Activated CD4-positive, alpha-beta memory T cell treated with anti-CD3 and anti-CD28 coated beads for 36 hours (primary cell): ENCODE data around the gene NOMO2. TPM values are rescaled to one million over a fixed set of nuclear protein-coding genes. Genes with fewer than 3 reads are reported as not detected.
"Not testable (repeated sequence)": the region's sequence is repeated elsewhere in the genome, so short reads cannot be mapped to it uniquely, and the experiment has no call there.

Experiments
- CTCF ChIA-PET: fragments of 350-600 bp; sonication (Branson Sonifier 250); formaldehyde crosslinking; loops from one replicate; lab custom pipeline; 2021; ENCODE audit warnings: antibody characterized with exemption, inconsistent platforms; lab: Charles Lee
- POLR2A ChIA-PET: fragments of 350-600 bp; sonication (Branson Sonifier 250); formaldehyde crosslinking; loops from one replicate; lab custom pipeline; 2021; ENCODE audit warnings: antibody characterized with exemption; lab: Charles Lee
- DNase-seq: peaks from one replicate; pipeline ENCODE4 v3.0.0-alpha.2; 2020
- H3K27ac Mint-ChIP-seq: one replicate; pipeline ENCODE4 v1.8.0; 2021; ENCODE audit warnings: mixed read lengths
- H3K27me3 Mint-ChIP-seq: one replicate; pipeline ENCODE4 v1.8.0; 2021; ENCODE audit warnings: mixed read lengths
- H3K36me3 Mint-ChIP-seq: one replicate; pipeline ENCODE4 v1.8.0; 2021; ENCODE audit warnings: mixed read lengths
- H3K4me1 Mint-ChIP-seq: one replicate; pipeline ENCODE4 v1.8.0; 2021; ENCODE audit warnings: low read depth, mixed read lengths
- H3K4me3 Mint-ChIP-seq: one replicate; pipeline ENCODE4 v1.8.0; 2021; ENCODE audit warnings: mild to moderate bottlenecking, mixed read lengths
- H3K9me3 Mint-ChIP-seq: one replicate; pipeline ENCODE4 v1.8.0; 2021; ENCODE audit warnings: mixed read lengths
- intact Hi-C: fragments of 100-400 bp; cut with micrococcal nuclease; formaldehyde crosslinking; loops from one replicate; pipeline ENCODE4 v1.15.1; 2023
- total RNA-seq, 2 experiments: library from RNA; stranded (reverse); gene quantifications; one replicate each; pipeline ENCODE4 v1.2.3, GENCODE V29; 2021

The NOMO2 gene
- total RNA-seq, 2 experiments from 2014 or later = 84.8 to 95.5 TPM

DNA sequence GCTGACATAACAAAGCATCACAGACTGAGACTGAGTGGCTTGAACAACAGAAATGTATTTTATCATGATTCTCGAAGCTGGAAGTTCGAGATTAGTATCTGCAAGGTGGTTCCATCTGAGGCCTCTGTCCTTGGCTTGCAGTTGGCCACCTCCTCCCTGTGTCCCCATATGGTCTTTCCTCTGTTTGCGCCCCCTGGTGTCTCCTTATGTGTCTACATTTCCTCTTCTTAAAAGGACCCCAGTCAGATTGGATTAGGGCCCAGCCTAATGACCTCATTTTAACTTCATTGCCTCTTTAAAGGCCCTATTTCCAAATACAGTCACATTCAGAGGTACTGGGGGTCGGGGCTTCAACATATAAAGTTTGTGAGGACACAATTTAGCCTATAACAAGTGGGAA lies 30.0 kb upstream of the NOMO2 start:
- H3K4me3 Mint-ChIP-seq, H3K27me3 Mint-ChIP-seq, POLR2A ChIA-PET, H3K27ac Mint-ChIP-seq, intact Hi-C loops, H3K36me3 Mint-ChIP-seq, H3K9me3 Mint-ChIP-seq, H3K4me1 Mint-ChIP-seq, CTCF ChIA-PET: not testable (repeated sequence)
- peak; percentile 12 for DNase-seq

DNA sequence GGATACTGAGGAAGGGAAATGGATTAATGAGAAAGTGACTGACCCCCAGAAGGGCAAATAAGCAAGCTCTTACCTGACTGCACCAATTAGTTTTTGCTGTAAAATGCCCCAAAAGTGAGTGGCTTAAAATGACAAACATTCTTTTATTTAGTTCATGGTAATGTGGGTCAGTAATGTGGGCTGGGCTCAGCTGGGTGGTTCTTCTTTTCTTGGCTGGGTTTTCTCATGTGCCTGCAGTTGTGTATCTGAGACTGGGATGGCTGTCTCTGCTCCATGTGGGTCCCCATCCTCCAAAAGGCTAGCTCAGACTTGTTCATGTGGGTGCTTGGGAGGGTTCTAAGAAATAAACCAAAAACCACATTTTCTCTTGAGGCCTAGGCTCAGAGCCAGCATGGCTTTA lies 29.5 kb upstream of the NOMO2 start:
- CTCF ChIA-PET, H3K9me3 Mint-ChIP-seq, POLR2A ChIA-PET: not testable (repeated sequence)

DNA sequence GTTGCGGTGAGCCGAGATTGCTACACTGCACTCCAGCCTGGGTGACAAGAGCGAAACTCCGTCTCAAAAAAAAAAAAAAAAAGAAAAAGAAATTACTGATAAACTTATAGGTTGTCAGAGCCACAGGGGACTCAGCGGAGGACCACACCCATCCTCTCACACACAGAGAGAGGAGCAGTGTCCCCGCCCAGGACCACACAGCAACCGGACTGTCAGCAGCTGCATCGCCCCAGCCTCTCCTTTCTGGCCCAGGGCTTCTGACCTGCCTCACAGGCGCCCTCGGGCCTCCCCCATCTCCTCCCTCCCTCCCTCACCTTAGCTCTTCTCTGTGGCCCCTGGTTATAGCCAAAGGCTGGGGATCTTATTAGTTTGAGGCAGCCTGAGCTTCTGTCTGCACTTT lies 27.9 kb upstream of the NOMO2 start:
- H3K27me3 Mint-ChIP-seq, POLR2A ChIA-PET, H3K36me3 Mint-ChIP-seq, CTCF ChIA-PET, H3K27ac Mint-ChIP-seq, H3K4me3 Mint-ChIP-seq, DNase-seq, intact Hi-C loops, H3K9me3 Mint-ChIP-seq, H3K4me1 Mint-ChIP-seq: not testable (repeated sequence)

More for the DNA sequence above, 29.5 kb upstream of the NOMO2 start:
- H3K4me3 Mint-ChIP-seq, H3K36me3 Mint-ChIP-seq, DNase-seq, H3K27me3 Mint-ChIP-seq, H3K4me1 Mint-ChIP-seq, H3K27ac Mint-ChIP-seq, intact Hi-C loops: not testable (repeated sequence)

DNA sequence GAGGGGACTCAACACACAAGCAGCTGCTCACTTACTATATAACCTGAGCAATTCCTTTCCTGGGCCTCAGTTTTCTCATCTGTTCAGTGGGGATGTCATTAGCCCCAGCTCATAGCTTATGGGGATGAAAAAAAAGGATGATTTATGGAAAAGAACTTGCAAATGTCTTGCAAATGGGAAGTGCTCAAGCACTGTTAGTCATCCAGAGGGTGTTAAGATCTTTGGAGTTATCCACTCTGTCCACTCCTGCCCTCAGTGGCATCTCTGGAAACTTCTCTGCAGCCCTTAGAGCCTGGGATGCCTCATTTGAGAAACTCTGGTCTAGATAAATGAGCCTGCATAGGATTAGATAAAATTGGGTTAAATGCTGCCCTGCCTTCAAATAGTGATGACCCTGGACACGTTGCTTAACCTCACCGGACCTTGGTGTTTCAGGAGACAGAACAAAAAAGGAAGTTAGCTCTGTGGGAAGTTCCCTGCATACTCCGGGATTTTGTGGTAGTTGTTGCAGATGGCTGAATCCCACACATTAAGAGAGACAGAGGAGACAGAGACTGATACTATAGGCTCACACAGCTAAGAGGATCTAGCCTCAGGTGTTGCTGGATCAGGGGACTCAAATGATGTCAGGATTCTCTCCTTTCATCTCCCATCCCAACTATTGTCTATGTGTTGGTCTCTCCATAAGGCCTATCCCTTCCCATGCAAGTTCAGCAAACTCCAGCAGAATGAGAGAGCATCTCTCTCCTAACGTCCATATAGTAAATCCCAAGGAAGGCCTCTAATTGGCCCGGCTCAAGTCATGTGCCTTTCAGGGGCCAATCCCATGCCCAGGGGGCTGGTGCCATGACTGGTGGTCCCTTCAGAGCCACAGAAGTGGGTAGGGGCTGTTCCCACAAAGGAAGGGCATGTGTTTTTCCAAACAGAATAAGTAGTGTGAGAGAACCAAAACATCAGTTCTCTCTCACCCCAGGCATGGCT lies 25.0 kb upstream of the NOMO2 start:
- POLR2A ChIA-PET, H3K4me3 Mint-ChIP-seq, H3K27me3 Mint-ChIP-seq, H3K9me3 Mint-ChIP-seq, DNase-seq, H3K36me3 Mint-ChIP-seq, CTCF ChIA-PET, intact Hi-C loops, H3K27ac Mint-ChIP-seq, H3K4me1 Mint-ChIP-seq: not testable (repeated sequence)

DNA sequence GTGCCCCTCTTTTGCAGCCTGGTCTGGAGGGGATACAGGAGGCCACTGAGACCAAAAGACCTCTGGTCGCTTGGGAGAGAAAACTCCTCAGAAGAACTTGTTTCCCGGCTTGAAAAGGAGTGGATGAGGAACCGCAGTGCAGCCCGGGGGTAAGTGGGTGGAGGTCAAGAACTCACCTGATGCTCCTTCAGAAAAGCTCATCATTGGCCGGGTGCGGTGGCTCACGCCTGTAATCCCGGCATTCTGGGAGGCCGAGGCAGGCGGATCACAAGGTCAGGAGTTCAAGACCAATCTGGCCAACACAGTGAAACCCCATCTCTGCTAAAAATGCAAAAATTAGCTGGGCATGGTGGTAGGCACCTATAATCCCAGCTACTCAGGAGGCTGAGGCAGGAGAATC lies 23.9 kb upstream of the NOMO2 start:
- POLR2A ChIA-PET, H3K9me3 Mint-ChIP-seq, H3K36me3 Mint-ChIP-seq, H3K27ac Mint-ChIP-seq, H3K27me3 Mint-ChIP-seq, intact Hi-C loops, CTCF ChIA-PET, H3K4me1 Mint-ChIP-seq, H3K4me3 Mint-ChIP-seq, DNase-seq: not testable (repeated sequence)

DNA sequence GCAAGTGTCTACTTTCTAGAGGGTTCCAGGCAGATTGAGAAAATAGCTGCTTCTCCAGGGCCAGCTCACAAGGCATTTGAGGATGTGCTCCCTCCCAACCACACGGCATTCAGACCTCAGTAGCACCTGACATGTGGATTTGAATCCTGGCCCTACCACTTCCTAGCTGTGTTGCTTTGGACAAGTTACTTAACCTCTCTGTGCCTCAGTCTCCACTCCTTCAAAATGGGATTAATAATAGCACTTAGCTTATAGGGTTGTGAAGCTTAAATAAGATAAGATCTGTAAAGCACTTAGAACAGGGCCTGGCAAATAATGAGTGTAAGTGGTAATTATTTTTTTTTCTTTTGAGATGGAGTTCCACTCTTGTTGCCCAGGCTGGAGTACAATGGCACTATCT lies 21.0 kb upstream of the NOMO2 start:
- POLR2A ChIA-PET = no interaction called here

DNA sequence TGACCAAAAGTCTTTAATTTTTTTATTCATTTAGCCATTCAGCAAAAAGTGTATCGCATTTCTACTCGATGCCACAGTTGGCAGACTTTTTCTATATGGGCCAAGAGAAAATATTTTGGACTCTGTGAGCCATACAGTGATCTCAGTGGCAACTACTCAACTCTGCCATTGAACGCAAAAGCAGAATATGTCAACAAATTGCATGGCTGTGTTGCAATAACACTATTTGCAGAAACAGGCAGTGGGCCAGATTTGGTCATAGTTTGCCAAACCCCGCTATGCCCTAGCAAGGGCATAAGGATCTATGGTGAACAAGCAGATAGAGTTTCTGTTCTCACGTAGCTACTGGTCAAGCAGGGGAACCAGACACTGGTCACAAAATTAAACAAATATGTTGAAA lies 18.5 kb upstream of the NOMO2 start:
- H3K4me3 Mint-ChIP-seq, H3K36me3 Mint-ChIP-seq, H3K4me1 Mint-ChIP-seq, H3K27me3 Mint-ChIP-seq, DNase-seq, intact Hi-C loops, CTCF ChIA-PET, POLR2A ChIA-PET, H3K9me3 Mint-ChIP-seq, H3K27ac Mint-ChIP-seq: not testable (repeated sequence)

More for the DNA sequence above, 21.0 kb upstream of the NOMO2 start:
- intact Hi-C loops = no loop called here
- Mint-ChIP-seq H3K4me3 (no peak overlapping the region), H3K36me3 (no peaks in the 10 kb centered on the region), H3K4me1 (no peaks in the 10 kb centered on the region), H3K27ac (no peak overlapping the region), H3K9me3 (no peaks in the 10 kb centered on the region), H3K27me3 (no peaks in the 10 kb centered on the region)
- DNase-seq = no peak
- CTCF ChIA-PET = no interaction called here

DNA sequence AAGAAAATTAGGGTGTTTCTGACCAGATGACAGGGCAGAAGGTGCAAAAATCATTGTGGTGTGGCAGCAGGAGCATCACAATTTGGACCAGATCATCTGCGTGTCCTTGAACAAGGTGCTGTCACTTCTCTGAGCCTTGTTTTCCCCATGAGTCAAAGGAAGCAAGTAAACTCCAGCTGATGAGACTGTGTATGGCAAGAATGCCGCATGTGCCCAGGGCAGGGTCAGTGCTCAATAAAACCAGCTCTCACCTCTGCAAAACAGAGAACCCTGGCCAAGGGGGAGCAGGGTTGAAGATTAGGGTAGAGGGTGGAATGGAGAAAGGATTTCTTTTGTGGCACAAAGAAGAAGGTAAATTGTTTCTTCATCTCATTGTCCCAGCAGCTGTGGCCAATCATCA lies 17.4 kb upstream of the NOMO2 start:
- CTCF ChIA-PET, H3K36me3 Mint-ChIP-seq, H3K27ac Mint-ChIP-seq, intact Hi-C loops, H3K4me1 Mint-ChIP-seq, POLR2A ChIA-PET, DNase-seq, H3K9me3 Mint-ChIP-seq, H3K27me3 Mint-ChIP-seq, H3K4me3 Mint-ChIP-seq: not testable (repeated sequence)

DNA sequence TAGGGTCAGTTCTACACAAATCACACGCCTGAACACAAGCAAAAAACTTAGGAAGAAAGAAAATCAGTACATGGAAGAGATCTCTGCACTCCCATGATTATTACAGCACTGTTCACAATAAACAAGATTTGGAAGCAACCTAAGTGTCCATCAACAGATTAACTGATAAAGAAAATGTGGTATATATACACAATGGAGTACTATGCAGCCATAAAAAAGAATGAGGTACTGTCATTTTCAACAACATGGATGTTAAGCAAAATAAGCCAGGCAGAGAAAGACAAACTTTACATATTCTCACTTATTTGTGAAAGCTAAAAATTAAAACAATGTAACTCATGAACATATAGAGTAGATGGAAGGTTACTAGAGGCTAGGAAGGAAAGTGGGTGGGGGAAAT lies 16.0 kb upstream of the NOMO2 start:
- H3K36me3 Mint-ChIP-seq, H3K4me3 Mint-ChIP-seq, H3K27ac Mint-ChIP-seq, intact Hi-C loops, DNase-seq, CTCF ChIA-PET, H3K27me3 Mint-ChIP-seq, H3K9me3 Mint-ChIP-seq, H3K4me1 Mint-ChIP-seq, POLR2A ChIA-PET: not testable (repeated sequence)

DNA sequence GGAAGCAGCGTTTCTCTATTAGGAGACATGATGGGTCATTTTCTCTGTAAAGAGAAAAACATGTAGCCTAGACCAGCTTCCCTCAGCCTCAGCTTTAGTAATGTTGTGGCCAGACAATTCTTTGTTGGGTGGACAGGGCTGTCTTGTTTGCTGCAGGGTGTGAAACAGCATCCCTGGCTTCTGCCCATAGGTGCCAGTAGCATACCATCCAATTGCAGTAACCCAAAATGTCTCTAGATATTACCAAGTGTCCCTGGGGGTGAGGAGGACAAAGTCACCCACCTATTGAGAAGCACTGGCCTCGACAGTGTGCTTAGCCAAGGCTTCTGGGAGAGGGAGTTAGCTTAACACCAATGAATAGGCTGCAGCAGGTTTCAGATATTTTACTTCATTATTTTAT lies 14.0 kb upstream of the NOMO2 start:
- H3K9me3 Mint-ChIP-seq, H3K27ac Mint-ChIP-seq, POLR2A ChIA-PET, H3K4me1 Mint-ChIP-seq, H3K27me3 Mint-ChIP-seq, H3K4me3 Mint-ChIP-seq, H3K36me3 Mint-ChIP-seq, DNase-seq, intact Hi-C loops, CTCF ChIA-PET: not testable (repeated sequence)

DNA sequence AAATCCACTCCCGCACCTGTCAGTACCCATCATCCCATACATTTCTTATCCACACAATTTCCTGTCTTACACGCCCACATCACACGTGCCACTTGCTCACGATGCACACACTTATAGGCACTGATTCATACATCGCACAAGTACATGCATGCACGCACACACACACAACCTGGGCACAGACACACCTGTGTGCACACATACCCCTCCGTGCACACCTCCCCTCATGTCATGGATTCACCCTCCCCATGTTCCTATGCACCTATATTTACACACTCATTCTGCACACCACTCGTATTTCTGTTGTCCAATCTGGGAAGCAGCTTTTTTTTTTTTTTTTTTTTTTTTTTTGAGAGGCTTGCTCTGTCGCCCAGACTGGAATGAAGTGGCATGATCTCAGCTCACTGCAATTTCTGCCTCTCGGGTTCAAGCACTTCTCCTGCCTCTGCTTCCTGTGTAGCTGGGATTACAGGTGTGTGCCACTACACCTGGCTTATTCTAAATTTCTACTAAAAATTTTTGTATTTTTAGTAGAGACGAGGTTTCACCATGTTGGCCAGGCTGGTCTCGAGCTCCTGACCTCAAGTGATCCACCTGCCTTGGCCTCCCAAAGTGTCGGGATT lies 13.5 kb upstream of the NOMO2 start:
- H3K27ac Mint-ChIP-seq, H3K27me3 Mint-ChIP-seq, H3K36me3 Mint-ChIP-seq, H3K4me3 Mint-ChIP-seq, CTCF ChIA-PET, H3K4me1 Mint-ChIP-seq, DNase-seq, POLR2A ChIA-PET, H3K9me3 Mint-ChIP-seq, intact Hi-C loops: not testable (repeated sequence)

DNA sequence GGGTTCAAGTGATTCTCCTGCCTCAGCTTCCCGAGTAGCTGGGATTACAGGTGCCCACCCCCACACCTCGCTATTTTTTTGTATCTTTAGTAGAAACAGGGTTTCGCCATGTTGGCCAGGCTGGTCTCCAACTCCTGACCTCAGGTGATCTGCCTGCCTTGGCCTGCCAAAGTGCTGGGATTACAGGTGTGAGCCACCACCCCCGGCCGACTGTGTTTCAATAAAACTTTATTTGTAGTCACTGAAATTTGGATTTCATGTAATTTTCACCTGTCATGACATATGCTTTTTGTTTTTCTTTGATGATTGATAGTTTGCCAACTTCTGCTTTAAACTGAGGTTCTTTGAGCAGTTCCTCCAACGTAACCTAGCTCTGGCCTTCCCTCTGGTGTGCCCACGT lies 12.0 kb upstream of the NOMO2 start:
- DNase-seq, H3K27ac Mint-ChIP-seq, H3K27me3 Mint-ChIP-seq, H3K36me3 Mint-ChIP-seq, intact Hi-C loops, CTCF ChIA-PET, POLR2A ChIA-PET, H3K4me1 Mint-ChIP-seq, H3K9me3 Mint-ChIP-seq, H3K4me3 Mint-ChIP-seq: not testable (repeated sequence)

DNA sequence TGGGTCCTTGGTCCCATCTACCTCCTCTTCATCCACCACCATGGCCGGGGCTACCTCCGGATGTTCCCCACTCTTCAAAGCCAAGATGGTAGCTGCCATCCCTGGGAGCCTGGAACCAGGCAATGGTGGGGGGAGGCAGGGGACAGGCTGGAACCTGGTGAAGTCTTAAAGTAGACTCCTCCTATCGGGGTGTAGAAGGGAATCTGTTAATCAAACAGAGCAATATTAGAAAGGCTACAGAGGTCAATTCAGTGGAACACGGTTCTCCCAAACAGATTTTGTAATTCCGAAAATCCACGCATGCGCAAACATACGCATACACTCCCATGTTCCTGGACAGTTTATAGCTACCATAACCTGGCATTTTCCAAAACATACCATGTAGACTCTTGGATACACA lies 11.1 kb upstream of the NOMO2 start:
- not testable (repeated sequence) for H3K4me3 Mint-ChIP-seq, H3K9me3 Mint-ChIP-seq

More for the DNA sequence above, 11.1 kb upstream of the NOMO2 start:
- intact Hi-C loops, H3K27ac Mint-ChIP-seq, CTCF ChIA-PET, H3K4me1 Mint-ChIP-seq, POLR2A ChIA-PET, H3K36me3 Mint-ChIP-seq, H3K27me3 Mint-ChIP-seq, DNase-seq: not testable (repeated sequence)
